HG03175 (cell line): Measurements from ENCODE around the gene UBE2J1.
"Not testable (repeated sequence)": the region's sequence is repeated elsewhere in the genome, so short reads cannot be mapped to it uniquely, and the experiment has no call there.

ENCODE experiments used
- ATAC-seq: cut with Tn5 transposase; IDR thresholded peaks from one replicate; pipeline ENCODE4 v1.9.1; 2021; ENCODE audit warnings: mild to moderate bottlenecking, moderate library complexity; ENCODE audit not compliant: unreplicated experiment

UBE2J1 gene

DNA sequence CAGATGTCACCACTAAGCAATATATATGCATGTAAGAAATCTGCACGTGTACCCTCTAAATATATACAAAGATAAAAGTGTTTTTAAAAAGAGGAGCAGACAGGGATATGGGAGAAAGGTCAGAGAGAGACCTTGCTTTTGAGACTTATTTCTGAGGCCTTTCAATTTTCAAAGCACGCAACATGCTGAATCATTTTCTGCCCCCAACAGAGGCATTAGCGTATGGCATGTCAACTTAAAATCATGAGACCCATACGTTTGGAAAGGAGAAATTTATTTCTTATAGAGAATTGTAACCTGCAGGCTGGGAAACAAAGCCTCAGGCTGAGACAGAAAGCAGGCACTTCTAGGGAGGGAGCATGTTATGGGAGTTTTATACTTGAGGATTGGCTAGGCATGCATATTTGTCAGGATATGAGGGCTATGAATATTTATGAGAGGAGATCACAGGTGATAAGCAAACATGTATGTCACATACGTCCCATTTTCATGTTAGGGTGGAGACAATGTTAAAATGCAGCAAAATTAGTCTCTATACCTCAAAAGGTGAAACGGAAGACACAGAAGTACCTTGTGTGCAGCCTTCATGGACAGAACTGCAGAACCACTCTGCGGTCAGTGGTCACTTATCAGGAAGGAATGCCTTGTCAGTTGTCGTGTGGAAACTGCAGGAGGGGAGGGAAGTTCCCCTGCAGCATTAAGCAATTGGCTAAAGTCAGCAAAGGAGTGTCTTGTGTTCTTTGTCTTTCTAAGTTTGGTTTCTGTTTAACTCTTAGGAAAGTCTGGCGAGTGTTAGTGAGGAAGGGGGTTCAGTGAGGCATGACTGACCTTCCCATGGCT lies 31.2 kb downstream of the UBE2J1 start:
- no peak for ATAC-seq

GRCh38 chr6:89320012-89320559 lies 32.4 kb downstream of the UBE2J1 start:
- ATAC-seq: no peak

DNA sequence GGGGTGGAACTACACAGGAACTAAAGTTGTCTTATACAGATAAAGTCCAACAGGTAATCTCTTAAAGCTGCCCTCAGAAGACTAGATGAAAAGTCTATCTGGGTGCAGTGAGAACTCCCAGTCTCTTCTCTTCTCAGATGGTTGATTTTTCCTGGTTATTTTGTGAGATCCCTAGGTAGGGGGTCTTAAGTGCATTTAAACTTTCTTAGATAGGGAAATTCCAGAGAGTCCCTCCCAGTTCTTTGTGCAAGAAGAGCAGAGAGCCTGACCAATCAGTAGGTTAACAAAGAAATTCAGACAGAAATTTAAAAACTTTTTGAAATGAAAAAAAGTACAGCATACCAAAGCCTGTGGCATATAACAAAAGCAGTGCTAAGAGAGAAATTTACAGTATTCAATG lies 35.5 kb downstream of the UBE2J1 start:
- ATAC-seq: no peak

DNA sequence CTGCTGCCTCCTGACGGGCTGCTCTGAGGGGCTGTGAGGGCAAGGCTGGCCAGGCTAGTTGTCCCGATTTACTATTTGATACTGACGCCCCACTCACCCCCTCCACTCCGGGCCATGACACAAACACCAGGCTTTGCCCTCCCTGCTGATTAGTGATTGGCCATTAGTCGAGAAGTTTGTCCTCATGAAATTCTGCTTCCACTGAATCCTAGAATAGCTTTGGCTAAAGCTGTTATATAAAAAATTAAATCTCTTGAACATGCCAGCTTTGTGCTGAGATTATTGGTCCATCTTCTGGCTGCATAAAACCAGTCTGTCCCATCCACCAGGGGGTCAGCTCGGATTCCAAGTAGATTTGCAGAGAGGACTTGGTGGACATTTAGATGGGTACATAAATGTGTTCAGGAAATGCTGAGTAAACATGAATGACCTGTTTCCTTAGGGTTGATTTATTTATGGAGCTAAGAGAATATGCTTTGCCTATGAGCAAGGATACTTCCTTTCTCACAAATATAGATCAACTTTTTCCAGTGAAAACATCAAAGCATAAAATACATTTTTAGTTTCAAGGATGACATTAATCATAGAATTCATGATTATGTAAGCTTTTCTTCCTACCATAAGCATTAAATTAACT lies 37.2 kb downstream of the UBE2J1 start, which contains the start of gene GABRR2:
GABRR2 (minus strand) TSS at position 51 of the 637 bp plus-strand sequence. CDS start 134 bp downstream, outside the sequence.
- no peak for ATAC-seq

GRCh38 chr6:89314692-89315091 lies 37.8 kb downstream of the UBE2J1 start:
- ATAC-seq: no peak

- ATAC-seq: no peak
Observed at GRCh38 chr6:89313006-89313405, 39.5 kb downstream of the UBE2J1 start.

GRCh38 chr6:89311853-89312531 lies 40.5 kb downstream of the UBE2J1 start:
- ATAC-seq: no peak

GRCh38 chr6:89311530-89311852 lies 41.0 kb downstream of the UBE2J1 start:
- no peak for ATAC-seq

GRCh38 chr6:89310929-89311328 lies 41.6 kb downstream of the UBE2J1 start:
- no peak for ATAC-seq

- ATAC-seq: no peak
Observed at GRCh38 chr6:89308525-89309395, 43.8 kb downstream of the UBE2J1 start.

GRCh38 chr6:89304517-89304916 lies 48.0 kb downstream of the UBE2J1 start:
- ATAC-seq: not testable (repeated sequence)

DNA sequence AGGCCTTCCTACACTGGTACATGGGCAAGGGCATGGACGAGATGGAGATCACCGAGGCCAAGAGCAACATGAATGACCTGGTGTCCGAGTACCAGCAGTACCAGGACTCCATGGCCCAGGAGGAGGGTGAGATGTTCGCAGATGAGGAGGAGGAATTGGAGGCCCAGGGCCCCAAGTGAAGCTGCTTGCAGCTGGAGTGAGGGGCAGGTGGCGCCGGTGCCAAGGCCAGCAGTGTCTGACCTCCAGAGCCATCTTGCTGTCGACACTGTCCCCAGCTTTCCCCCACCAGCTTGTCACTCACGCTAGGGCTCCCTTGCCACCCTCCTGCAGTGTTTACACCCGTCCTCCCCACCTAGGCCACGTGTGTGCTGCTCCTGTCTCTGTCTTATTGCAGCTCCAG lies 49.6 kb downstream of the UBE2J1 start:
- no peak for ATAC-seq

DNA sequence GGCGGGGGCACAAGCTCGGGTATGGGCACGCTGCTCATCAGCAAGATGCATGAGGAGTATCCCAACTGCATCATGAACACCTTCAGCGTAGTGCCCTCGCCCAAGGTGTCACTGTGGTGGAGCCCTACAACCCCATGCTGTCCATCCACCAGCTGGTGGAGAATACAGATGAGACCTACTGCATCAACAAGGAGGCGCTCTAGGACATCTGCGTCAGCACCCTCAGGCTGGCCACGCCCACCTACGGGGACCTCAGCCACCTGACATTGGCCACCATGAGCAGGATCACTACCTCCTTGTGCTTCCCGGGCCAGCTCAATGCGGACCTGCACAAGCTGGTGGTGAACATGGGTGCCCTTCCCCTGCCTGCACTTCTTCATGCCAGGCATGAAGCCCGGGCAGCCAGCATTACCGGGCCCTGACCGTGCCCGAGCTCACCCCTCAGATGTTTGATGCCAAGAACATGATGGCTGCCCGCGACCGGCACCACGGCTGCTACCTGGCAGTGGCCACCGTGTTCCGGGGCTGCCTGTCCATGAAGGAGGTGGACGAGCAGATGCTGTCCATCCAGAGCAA lies 50.2 kb downstream of the UBE2J1 start:
- no peak for ATAC-seq

- ATAC-seq: no peak
Observed at GRCh38 chr6:89301586-89302194, 50.8 kb downstream of the UBE2J1 start.

DNA sequence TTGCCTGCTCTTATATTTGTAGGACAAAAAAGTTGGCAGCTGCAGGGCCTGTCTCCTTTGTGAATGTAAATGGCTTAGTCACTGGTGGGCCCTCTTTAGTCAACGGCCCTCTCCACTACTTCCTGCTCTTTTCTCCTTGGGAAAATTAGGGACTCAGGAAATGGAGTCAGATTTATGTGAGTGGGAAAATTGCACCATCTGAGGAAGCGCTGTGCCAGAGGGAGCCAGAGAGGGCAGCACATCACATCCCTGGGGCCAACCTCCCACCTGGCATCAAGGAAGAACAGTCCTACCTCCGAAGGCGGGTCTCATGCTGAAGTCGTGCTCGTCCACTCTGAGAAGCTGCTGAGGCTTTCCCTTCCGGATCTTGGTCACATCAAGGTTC lies 53.1 kb downstream of the UBE2J1 start:
- ATAC-seq: no peak

GRCh38 chr6:89298680-89299465 lies 53.6 kb downstream of the UBE2J1 start:
- ATAC-seq: peak; percentile 37

GRCh38 chr6:89297695-89298351 lies 54.7 kb downstream of the UBE2J1 start:
- peak; percentile 92 for ATAC-seq

DNA sequence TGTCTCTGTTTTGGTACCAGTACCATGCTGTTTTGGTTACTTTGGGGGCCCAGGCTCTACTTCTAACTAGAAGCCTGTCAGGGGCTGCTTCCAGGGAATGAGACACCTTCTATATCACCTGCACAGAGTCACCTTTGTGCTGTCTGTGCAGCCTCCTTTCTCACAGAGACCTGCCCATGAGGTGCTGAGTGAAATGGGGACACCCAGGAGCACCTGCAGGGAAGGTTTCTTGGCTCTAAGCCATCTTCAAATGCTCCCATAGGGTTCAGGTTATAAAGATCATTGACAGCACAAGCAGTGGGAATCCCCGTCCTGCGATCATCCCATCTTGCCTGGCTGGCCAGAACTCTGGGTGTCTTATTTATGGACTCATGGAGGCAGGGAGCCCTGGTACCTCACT lies 56.5 kb downstream of the UBE2J1 start:
- no peak for ATAC-seq

DNA sequence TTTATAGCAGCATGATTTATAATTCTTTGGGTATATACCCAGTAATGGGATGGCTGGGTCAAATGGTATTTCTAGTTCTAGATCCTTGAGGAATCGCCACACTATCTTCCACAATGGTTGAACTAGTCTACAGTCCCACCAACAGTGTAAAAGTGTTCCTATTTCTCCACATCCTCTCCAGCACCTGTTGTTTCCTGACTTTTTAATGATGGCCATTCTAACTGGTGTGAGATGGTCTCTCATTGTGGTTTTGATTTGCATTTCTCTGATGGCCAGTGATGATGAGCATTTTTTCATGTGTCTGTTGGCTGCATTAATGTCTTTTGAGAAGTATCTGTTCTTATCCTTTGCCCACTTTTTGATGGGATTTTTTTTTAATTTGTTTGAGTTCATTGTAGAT lies 57.4 kb downstream of the UBE2J1 start:
- not testable (repeated sequence) for ATAC-seq
